Mesenchymal stem cell (in vitro differentiated cells and primary cell): ENCODE results near the gene LAPTM5. TPM values are rescaled to one million over a fixed set of nuclear protein-coding genes. Genes with fewer than 3 reads are reported as not detected.

Experiments
- DNase-seq: peaks from one replicate; pipeline ENCODE4 v3.0.0-alpha.2; 2013
- H2AFZ ChIP-seq: one replicate; pipeline ENCODE4 v1.6.1; 2013; ENCODE audit warnings: low read depth, mild to moderate bottlenecking, control low read depth, inconsistent platforms, low read length, moderate library complexity
- H2AK5ac ChIP-seq: 2 replicates; pipeline ENCODE4 v1.6.1; 2013; ENCODE audit warnings: low read length, moderate library complexity, mild to moderate bottlenecking, inconsistent platforms; ENCODE audit not compliant: severe bottlenecking
- H2BK120ac ChIP-seq: one replicate; pipeline ENCODE4 v1.6.1; 2013; ENCODE audit warnings: low read depth, mild to moderate bottlenecking, inconsistent platforms, low read length, moderate library complexity
- H2BK12ac ChIP-seq, 2 experiments: one replicate each; pipeline ENCODE4 v1.6.1; 2013; ENCODE audit warnings: inconsistent platforms in 2 of 2, low read length in 2 of 2, mild to moderate bottlenecking in 2 of 2, moderate library complexity in 2 of 2, control low read depth in 1 of 2
- H2BK15ac ChIP-seq: one replicate; pipeline ENCODE4 v1.6.1; 2013; ENCODE audit warnings: mild to moderate bottlenecking, low read depth, inconsistent platforms; ENCODE audit not compliant: poor library complexity, severe bottlenecking
- H2BK5ac ChIP-seq: 2 replicates; pipeline ENCODE4 v1.6.1; 2013; ENCODE audit warnings: low read depth, mild to moderate bottlenecking, low read length, control low read depth, inconsistent platforms; ENCODE audit not compliant: poor library complexity, severe bottlenecking
- H3K14ac ChIP-seq, 2 experiments: one replicate each; pipeline ENCODE4 v1.6.1; 2013; ENCODE audit warnings: inconsistent platforms in 2 of 2, low read length in 2 of 2, control low read depth in 1 of 2, mild to moderate bottlenecking in 1 of 2, moderate library complexity in 1 of 2
- H3K18ac ChIP-seq, 2 experiments: one replicate each; pipeline ENCODE4 v1.6.1; 2013; ENCODE audit warnings: inconsistent platforms in 2 of 2, low read length in 2 of 2, control low read depth in 1 of 2, low read depth in 1 of 2, mild to moderate bottlenecking in 1 of 2
- H3K23ac ChIP-seq, 2 experiments: one replicate each; pipeline ENCODE4 v1.6.1; 2013; ENCODE audit warnings: inconsistent platforms in 2 of 2, low read length in 2 of 2, mild to moderate bottlenecking in 2 of 2, moderate library complexity in 2 of 2, control low read depth in 1 of 2
- H3K27ac ChIP-seq: 2 replicates; pipeline ENCODE4 v1.5.1; 2013; ENCODE audit warnings: mild to moderate bottlenecking, moderate library complexity, low read length, control low read depth, inconsistent platforms; ENCODE audit not compliant: poor library complexity, severe bottlenecking
- H3K27me3 ChIP-seq, 2 experiments: 2 replicates each; pipeline versions ENCODE4 v1.6.1 to v1.7.0; 2013; ENCODE audit warnings: low read length in 2 of 2, mild to moderate bottlenecking in 2 of 2, moderate library complexity in 2 of 2, control low read depth in 1 of 2, inconsistent platforms in 1 of 2; ENCODE audit not compliant: control insufficient read depth in 1 of 2, insufficient read depth in 1 of 2
- H3K36me3 ChIP-seq, 2 experiments: 2 replicates each; pipeline versions ENCODE4 v1.6.1 to v1.7.0; 2013; ENCODE audit warnings: low read length in 2 of 2, control low read depth in 1 of 2, inconsistent platforms in 1 of 2, low read depth in 1 of 2, mild to moderate bottlenecking in 1 of 2; ENCODE audit not compliant: insufficient read depth in 2 of 2, control insufficient read depth in 1 of 2
- H3K4ac ChIP-seq, 2 experiments: one replicate each; pipeline ENCODE4 v1.6.1; 2013; ENCODE audit warnings: inconsistent platforms in 2 of 2, low read length in 2 of 2, mild to moderate bottlenecking in 2 of 2, moderate library complexity in 2 of 2, control low read depth in 1 of 2, low read depth in 1 of 2
- H3K4me1 ChIP-seq: 2 replicates; pipeline ENCODE4 v1.6.1; 2013; ENCODE audit warnings: low read depth, low read length, control low read depth; ENCODE audit not compliant: control insufficient read depth, insufficient read depth
- H3K4me2 ChIP-seq: 2 replicates; pipeline ENCODE4 v1.6.1; 2013; ENCODE audit warnings: low read length, mild to moderate bottlenecking, inconsistent platforms; ENCODE audit not compliant: poor library complexity, severe bottlenecking
- H3K4me3 ChIP-seq, 2 experiments: 2 replicates each; pipeline versions ENCODE4 v1.5.1 to v1.7.0; 2013; ENCODE audit warnings: low read length in 2 of 2, mild to moderate bottlenecking in 2 of 2, control low read depth in 1 of 2, low read depth in 1 of 2; ENCODE audit not compliant: insufficient read depth in 1 of 2
- H3K79me1 ChIP-seq: replicated peaks from 2 replicates; pipeline ENCODE4 v1.6.1; 2013; ENCODE audit warnings: mild to moderate bottlenecking, control low read depth, low read length, inconsistent platforms; ENCODE audit not compliant: poor library complexity, severe bottlenecking
- H3K9ac ChIP-seq: 2 replicates; pipeline ENCODE4 v1.7.0; 2013; ENCODE audit warnings: mild to moderate bottlenecking, low read length, moderate library complexity
- H3K9me3 ChIP-seq: 2 replicates; pipeline ENCODE4 v1.7.0; 2013; ENCODE audit warnings: mild to moderate bottlenecking, low read length; ENCODE audit not compliant: control insufficient read depth
- H4K8ac ChIP-seq: one replicate; pipeline ENCODE4 v1.6.1; 2013; ENCODE audit warnings: inconsistent platforms, mild to moderate bottlenecking, low read length, moderate library complexity
- H4K91ac ChIP-seq: one replicate; pipeline ENCODE4 v1.6.1; 2013; ENCODE audit warnings: mild to moderate bottlenecking, low read length, inconsistent platforms
- WGBS: methylation state at CpG from one replicate; pipeline ENCODE4 v1.1.7; 2013; ENCODE audit warnings: mixed read lengths; 5-methylcytosine and 5-hydroxymethylcytosine counted together
- small RNA-seq: library from polyadenylated mRNA; stranded (forward); fragments of <200 nt; extraction: miRNeasy Mini kit (QIAGEN cat#:217004); gene quantifications from one replicate; pipeline ENCODE3, GENCODE V24; 2013; ENCODE audit warnings: low read depth

Gene LAPTM5

DNA sequence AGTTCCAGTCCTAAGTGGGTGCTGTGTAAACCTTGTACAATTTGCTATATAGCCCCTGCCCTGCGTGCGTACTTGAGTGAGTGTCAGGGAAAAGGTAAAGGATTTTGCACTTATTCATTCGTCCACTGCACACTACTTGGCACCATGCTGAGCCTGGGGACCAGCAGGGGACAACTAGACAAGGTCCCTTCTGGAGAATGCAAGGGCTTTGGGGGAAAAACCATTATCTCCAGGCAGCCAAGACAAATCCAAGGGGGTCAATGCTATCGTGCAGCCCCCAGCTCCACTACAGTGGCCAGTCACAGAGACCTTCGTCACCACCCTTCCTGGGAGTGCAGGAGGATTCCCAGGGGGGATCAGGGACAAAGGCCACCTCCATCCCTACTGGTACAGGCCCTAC, 73.9 kb downstream of the LAPTM5 start:
- no peak overlapping the region for H2AFZ ChIP-seq
- H4K8ac ChIP-seq = no peak overlapping the region
- no peaks in the 10 kb centered on the region for H3K79me1 ChIP-seq
- no peak overlapping the region for H2BK12ac ChIP-seq
- H3K9me3 ChIP-seq = no peaks in the 10 kb centered on the region
- H3K4me1 ChIP-seq = peaks cover 9% of the 10 kb centered on the region
- H3K27ac ChIP-seq = no peak overlapping the region
- no peak overlapping the region for H2AK5ac ChIP-seq
- 71% methylated on average over 5 of the region's 5 CpGs for WGBS
- H2BK120ac ChIP-seq = no peak overlapping the region
- DNase-seq = no peak
- H2BK5ac ChIP-seq = no peak overlapping the region
- no peak overlapping the region for H3K9ac ChIP-seq
- no peak overlapping the region for H4K91ac ChIP-seq
- no peak overlapping the region for H3K14ac ChIP-seq
- H3K4me3 ChIP-seq = no peak overlapping the region
- no peak overlapping the region for H3K18ac ChIP-seq
- H2BK15ac ChIP-seq = no peak overlapping the region
- no peaks in the 10 kb centered on the region for H3K36me3 ChIP-seq
- H3K4me2 ChIP-seq = no peak overlapping the region
- H3K27me3 ChIP-seq = peaks cover 10 to 68% of the 10 kb centered on the region in 2 experiments
- H3K4ac ChIP-seq = no peak overlapping the region
- H3K23ac ChIP-seq = no peak overlapping the region

Small RNA genes lying within 50 kb of the gene (small RNA-seq; reads per million reads assigned to genes)
- not detected for gene MIR4420
